HG02970 (cell line): ENCODE measurements around the gene CPSF4L.
A peak's percentile ranks its signal among the peaks of the same experiment; 100 is the strongest.

ENCODE experiments used
- ATAC-seq: cut with Tn5 transposase; IDR thresholded peaks from one replicate; pipeline ENCODE4 v1.9.1; 2021; ENCODE audit warnings: mild to moderate bottlenecking, moderate library complexity, moderate number of reproducible peaks; ENCODE audit not compliant: unreplicated experiment, low FRiP score

Gene CPSF4L

DNA sequence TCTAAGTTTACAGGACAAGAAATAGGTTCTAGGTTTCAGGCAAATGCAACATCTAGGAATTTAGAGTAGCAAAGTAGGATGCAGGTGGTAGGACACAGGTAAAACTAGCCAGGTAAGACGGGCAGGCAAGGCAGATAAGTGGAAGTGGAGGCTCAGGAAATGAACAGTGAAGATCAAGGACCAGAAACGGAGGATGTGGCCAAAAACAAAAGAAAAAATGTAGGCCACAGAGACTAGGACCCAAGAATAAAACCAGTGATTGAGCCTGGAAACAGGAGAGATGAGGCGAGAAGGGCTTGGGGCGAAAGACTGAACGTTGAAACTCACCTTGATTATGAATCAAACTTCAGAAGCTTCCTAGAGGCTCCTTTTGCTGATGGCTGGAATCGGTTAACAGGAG is 24.0 kb downstream of the CPSF4L start:
- no peak for ATAC-seq

DNA sequence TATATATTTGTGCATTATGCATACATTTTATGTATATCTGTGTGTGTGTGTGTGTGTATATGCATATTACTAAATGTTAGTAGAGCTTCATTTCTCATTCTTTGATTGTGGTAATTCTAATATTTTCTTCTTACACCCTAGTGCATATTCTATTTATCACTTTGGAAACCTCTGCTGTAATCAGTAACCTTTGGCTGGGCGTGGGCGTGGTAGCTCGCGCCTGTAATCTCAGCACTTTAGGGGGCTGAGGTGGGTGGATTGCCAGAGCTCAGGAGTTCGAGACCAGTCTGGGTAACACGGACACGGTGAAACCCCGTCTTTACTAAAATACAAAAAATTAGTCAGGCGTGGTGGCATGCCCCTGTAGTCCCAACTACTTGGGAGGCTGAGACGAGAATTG is 26.9 kb downstream of the CPSF4L start:
- no peak for ATAC-seq

DNA sequence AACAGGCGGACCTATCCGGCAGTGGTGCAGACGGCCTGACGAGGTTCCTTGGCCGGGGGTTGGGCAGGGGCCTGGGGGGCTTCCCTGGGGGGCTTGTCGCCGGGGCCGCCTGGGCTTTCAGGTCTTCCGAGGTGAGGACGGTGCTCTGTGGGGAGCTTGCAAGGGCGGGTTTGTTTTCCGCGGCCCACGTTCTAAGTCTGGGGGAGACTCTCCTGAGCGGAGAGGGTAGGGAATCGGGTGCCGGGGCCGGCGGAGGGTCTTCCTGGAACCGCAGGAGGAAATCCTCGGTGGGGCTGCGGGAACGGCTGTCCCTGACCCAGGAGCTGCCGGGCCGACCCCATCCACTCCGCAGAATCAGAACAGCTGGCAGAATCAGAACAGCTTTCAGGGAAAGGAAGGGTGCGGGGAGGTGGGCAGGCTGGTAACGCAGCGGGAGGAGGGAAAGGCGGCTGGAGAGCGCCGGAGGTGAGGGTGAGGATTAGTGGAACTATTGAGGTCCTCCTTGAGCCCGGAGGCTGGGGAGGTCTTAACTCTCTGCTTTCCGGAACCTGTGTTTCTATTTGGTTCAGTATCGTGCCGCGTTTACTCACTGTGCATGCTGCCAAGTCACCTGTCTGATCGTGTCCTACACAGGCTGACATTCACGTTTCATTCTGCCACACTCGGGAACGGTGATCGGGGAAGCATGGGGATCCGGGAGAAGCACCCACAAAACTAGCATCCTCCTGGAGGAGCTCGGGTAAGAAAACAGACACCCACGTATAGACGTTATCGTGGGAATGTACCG is 28.9 kb downstream of the CPSF4L start:
- ATAC-seq = peak; percentile 31

DNA sequence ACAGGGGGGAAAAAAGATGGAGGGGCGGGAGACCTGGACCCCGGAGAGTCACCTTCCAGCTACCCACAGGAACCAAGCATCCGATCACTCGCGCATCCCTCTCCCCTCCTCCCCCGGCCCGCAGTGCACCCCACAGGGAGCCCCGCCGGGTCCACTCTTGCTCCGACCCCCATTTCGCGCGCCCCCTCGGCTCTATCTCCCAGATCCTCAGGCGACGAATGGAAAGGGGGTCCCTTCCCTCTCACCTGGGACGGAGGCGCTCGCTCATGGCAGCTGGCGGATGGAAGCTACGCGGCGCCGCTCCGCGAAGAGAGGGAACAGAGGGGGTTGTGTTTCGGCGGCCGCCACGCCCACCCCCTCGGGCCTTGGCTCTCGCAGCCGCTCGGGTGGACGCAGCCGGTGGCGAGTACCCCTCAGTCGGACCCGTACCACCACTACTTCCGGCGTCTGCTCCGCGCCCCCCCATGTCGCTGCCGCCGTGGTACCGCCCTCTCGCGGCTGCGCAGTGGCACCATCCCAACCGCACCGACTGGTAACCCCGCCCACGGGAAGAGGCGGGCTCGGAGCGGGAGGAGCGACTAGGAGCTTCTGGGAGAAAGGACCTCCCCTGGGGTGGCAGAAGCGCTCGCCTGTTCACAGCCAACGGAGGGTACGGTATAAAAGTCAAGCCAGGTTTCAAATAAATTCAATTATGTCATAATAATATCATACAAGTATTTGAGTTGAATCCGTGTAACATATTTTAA is 29.7 kb downstream of the CPSF4L start:
- ATAC-seq = peak; percentile 88

DNA sequence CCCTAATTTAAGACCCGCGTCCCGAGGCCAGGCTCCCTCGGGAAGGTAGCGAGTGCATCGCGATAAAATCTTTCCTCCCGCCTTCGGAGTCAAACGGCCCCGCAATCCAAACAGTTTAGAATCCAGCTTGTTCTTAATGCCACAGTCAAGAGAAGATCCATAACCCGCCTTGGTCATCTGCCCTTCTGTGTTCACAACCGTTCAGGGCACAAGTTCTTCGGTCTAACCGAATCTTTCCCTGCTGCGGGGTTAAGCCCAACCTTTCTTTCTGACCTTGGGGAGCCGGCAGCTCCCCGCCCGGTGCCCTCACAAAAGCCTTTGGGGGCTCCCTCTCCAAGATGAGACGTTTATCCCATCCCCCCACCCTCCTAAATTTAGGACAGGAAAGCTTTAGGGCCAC is 30.3 kb downstream of the CPSF4L start:
- ATAC-seq = no peak

DNA sequence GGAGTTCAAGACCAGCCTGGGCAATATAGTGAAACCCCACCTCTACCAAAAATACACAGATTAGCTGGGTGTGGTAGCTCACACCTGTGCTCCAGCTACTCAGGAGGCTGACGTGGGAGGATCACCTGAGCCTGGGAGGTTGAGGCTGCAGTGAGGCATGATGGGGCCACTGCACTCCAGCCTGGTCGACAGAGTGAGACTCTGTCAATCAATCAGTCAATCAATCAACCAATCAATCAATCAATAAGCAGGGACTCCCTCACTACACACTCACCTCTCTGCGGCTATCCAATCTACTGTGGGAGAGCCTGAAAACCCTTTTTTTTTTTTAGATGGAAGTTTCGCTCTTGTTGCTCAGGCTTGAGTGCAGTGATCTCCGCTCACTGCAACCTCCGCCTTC is 31.6 kb downstream of the CPSF4L start:
- no peak for ATAC-seq

DNA sequence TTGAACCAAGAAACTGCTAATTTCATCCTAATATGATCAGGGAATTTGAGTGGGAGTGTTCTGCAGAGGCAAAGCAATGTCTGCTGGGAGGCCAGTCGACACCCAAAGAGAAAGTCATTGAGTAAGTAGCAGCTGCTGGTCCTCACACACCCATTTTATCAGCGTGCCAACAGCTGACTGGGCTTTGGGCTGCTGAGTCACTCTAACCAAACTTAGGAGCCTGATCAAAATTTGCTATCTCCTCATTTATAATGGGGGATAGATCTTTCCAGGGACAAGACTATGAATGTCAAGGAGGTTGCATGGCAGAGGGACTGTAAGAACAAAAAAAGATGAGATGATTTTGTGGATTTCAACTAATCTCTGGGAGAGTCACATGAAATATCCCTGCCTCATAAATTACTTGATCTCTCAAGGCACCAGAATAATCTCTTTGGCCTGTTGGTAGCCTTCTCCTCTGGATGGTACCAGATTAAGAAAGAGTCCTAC is 32.9 kb downstream of the CPSF4L start:
- no peak for ATAC-seq

DNA sequence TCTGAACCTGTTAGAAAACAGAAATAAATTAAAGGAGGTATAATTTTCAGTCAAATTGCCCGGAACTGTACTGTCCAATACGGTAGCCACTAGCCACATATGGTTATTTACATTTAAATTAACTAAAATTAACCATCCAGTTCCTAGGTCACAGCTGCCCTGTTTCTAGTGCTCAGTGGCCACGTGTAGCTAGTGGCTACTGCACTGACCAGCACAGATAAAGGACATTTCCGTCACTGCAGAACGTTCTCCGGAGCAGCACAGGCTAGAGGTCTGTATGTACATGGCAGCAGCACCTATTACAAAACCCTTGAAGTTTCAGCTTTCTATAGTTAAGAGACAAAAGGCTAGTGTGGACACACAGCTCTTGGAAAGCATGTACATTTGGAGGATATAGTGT is 33.7 kb downstream of the CPSF4L start:
- ATAC-seq = no peak

DNA sequence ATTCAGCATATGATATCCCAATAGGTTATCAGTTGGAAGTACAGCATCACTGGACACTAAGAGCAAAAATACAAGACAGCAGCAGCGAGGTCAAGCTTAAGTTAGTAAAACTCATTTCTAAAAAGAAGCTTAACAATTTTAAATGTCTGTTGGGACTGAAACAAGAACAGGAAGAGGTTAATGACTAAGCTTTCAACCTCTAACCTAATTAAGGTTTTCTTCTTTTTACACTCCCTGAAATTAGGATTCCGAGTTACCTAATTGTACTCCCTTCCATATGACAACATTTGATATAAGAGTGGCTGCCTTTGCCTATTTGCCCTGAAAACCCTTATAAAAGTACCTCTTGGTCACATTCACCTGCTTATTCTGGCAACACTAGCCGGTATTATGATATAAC is 34.3 kb downstream of the CPSF4L start:
- ATAC-seq = no peak

DNA sequence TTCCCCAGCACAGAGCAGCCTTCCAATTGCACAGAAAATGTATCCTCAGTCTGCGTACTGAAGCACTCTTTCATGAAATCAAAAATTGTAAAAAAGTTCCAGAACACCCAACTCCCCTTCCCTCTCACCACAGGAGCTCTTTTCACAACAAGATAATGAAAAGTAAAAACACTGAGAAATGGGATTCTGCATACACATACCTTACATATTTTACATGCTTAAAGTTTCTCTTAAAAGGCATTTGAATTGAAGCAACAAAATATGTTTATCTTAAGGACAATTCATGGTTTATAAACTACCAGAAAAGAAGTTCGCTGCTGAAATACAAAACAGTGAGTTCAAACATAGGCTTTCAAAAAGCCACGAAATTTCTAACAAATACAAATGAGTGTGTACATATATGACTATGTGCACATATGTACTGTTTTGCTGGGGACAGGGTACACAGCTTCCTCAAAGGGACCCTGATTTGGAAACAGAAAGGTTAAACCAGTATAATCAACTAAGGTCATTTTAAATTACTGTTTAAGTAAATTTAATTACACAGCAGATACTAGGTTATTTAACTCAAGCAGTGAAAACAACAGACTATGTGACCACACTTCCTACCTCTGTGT is 35.0 kb downstream of the CPSF4L start:
- ATAC-seq = no peak

DNA sequence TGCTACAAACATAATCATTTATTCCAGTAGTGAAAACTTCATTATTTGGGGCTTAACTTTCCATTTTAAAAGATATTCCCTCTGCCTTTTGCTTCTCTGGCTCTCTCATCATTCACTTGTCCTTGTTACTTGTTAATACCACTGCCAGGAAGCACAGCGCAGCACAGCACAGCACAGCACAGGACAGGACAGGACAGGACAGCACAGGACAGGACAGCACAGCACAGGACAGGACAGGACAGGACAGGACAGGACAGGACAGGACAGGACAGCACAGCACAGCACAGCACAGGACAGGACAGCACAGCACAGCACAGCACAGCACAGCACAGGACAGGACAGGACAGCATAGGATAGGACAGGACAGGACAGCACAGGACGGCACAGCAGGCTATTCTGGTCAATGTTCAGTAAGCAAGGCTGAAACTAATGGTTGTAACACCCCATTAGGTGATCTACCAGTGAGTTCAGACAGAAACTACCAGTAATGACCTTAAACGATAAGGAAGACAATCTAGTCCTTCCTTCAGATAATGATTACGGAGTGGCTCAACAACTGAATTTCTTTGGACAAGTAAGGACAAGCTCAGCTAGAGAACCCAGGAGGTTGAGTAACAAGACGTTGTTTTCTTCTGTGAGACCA is 36.9 kb downstream of the CPSF4L start:
- ATAC-seq = no peak

DNA sequence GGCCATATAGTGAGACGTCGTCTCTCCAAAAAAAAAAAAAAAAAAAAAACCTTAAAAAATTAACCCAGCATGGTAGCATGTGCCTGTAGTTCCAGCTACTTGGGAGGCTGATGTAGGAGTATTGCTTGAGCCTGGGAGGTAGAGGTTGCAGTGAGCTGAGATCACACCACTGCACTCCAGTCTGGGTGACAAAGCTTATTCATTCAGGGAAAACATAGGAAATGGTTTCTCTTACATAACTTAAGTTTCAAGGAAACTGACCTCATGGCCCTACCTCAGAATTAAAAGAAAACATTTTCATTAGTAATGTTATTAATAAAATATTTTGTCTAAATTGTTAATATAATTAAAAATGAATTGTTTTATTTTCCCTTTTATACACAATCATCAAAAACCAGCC is 37.4 kb downstream of the CPSF4L start:
- no peak for ATAC-seq

DNA sequence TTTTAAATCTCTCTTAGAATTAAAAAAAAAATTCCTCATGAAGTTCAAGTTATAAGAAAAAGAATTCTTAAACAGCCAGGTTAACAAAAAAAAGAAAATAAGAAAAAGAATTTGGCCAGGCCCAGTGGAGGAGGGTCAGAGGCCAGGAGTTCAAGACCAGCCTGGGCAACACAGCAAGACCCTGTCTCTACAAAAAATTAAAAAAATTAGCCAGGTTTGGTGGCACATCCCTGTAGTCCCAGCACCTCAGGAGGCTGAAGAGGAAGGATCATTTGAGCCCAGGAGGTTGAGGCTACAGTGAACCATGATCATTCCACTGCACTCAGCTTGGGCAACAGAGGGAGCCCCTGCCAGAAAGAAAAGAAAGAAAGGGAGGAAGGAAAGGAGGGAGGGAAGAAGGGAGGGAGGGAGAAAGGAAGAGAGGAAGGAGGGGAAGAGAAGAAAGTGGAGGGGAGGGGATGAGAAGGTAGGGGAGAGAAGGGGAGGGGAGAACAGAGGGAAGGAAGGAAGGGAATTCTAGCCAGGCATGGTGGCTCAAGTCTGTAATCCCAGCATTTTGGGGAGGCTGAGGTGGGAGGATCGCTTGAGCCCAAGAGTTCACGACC is 38.0 kb downstream of the CPSF4L start:
- ATAC-seq = no peak

DNA sequence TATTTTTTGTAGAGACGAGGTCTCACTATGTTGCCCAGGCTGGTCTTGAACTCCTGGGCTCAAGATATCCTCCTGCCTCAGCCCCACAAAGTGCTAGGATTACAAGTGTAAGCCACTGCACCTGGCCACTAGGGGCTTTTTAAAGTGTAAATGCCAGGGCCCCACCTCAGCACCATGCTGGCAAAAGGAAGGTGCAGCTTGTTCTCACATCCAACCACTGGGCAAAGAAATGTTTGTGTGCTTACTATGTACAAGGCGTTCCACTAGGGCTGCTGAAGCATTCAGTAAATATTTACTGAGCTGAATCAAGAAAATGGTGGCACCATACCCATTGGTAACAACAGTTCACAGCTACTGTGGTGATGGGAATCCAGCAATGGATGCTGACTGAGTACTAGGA is 46.2 kb downstream of the CPSF4L start:
- ATAC-seq = no peak

DNA sequence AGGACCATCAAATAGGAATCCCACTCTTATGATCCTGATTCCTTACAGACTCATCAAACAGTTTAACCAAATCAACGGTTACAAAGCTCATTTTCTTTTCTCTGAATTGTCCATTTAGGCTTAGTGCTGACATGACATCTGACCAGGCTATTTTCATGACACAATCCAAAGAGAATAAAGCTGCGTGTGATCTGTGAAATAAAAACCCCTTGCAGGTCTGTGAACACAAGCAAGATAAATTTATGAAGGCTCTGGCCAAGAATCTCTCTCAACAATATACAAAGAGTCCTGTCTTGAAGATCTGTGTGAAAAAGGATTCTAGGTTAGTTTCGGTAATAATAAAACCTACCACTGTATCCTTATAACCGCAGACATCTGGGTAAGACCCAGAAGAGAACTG is 46.8 kb downstream of the CPSF4L start:
- ATAC-seq = no peak

DNA sequence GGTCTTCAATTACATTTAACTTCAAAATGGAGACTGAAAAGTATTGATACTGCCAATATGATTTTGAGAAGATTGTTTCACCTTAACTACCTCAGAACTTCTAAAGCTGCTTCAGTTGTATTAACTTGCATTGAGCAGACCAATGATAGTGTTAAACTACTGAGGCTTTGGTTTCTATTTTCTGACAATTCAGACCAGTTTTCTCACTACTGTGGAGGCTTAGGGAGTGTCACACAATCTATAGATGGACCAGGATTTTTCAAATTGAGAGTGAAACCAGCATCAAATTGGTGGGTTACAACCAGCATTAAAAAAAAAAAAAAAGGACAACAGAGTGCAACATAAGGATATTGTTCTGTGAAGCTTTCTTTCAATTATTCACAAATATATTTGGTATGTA is 47.7 kb downstream of the CPSF4L start:
- no peak for ATAC-seq

DNA sequence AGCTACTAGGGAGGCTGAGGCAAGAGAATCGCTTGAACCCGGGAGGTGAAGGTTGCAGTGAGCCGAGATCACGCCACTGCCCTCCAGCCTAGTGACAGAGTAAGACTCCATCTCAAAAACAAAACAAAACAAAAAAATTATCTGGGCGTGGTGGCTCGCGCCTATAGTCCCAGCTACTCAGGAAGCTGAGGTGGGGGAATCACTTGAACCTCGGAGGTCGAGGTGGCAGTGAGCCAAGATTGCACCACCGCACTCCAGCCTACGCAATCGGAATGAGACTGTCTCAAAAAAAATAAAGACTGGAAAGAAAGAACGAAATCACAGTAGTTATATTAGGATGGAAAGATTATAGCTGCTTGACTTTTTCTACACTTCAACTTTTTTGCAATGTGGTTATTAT is 49.9 kb downstream of the CPSF4L start:
- ATAC-seq = no peak

DNA sequence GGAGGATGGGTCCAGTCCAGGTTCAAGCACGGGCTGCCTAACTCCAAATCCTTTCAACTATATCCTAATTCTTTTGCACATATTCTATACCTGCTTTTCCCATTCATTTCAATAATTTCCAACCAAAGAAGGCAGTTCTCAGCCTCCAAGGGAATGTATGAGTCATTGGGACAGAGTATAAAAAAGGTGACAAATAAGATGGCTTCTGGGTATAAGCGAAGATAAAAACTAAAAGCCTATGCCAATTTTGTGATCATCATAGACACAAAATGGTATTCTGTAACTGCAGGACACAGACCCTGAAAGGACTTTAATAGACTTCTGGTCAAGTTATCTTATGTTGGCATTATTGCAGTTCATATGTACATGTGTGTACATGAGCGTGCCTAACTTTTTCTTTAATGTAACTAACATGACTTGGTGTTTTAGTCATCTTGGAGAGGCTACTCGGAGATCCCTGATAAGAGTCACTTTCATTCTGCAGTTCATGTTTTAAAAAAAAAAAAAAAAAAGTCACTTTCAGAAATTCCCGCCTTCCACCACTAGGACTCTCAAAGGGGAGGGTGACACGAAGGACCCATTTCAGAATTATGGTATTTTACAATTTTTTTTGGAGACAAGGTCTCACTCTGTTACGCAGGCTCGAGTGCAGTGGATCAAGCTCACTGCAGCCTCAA is 51.5 kb downstream of the CPSF4L start:
- no peak for ATAC-seq

DNA sequence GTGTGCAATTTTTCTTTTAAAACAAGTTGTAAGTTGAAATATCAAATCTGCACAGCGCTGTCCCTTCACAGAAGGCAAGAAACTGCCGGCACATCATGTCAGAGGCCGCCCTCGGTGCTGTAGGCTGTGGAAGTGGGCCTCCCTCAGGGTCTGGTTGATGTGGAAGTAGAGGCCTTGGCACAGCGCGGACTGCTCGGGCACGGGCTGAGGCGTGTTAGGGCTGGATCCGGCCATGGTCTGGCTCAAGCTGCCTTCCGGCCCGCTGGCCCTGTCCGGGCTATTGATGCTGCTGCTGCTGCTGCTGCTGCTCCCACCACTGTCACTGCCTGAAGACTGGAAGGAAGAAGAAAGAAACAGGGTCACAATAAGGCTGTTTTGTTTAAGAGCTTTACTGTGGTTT is 52.2 kb downstream of the CPSF4L start:
- ATAC-seq = no peak
